Colonic mucosa (tissue), 4 donors: ENCODE measurements around the gene OSBPL2. TPM values are rescaled to one million over a fixed set of nuclear protein-coding genes. Genes with fewer than 3 reads are reported as not detected.

Experiments
- DNase-seq: peaks from one replicate; pipeline ENCODE4 v3.0.0-alpha.2; 2020
- H3K27ac ChIP-seq: fragments of 200-600 bp; one replicate; pipeline ENCODE4 v1.8.0; 2021
- H3K27me3 ChIP-seq: fragments of 200-600 bp; one replicate; pipeline ENCODE4 v1.8.0; 2021
- H3K36me3 ChIP-seq: fragments of 200-600 bp; one replicate; pipeline ENCODE4 v1.8.0; 2021
- H3K4me1 ChIP-seq: fragments of 200-600 bp; one replicate; pipeline ENCODE4 v1.8.0; 2021; ENCODE audit warnings: mild to moderate bottlenecking
- H3K4me3 ChIP-seq: fragments of 200-600 bp; one replicate; pipeline ENCODE4 v1.8.0; 2021
- H3K9ac ChIP-seq, 2 donors: one replicate each; pipeline ENCODE4 v1.7.0; 2013; ENCODE audit warnings: control low read depth in 2 of 2, low read depth in 2 of 2, low read length in 2 of 2
- H3K9me3 ChIP-seq: fragments of 200-600 bp; one replicate; pipeline ENCODE4 v1.8.0; 2021
- CTCF ChIP-seq: fragments of 200-600 bp; IDR thresholded peaks from one replicate; pipeline ENCODE4 v1.8.0; 2022; ENCODE audit warnings: antibody characterized with exemption, mild to moderate bottlenecking
- intact Hi-C: fragments of 100-400 bp; cut with DNase I; formaldehyde crosslinking; loops from one replicate; pipeline ENCODE4 v1.14.1; 2022
- total RNA-seq, 2 donors: library from RNA; stranded (reverse); fragmentation: NEBNext Ultra II Directional in 1 of 2; extraction: Animal tissue kit (Norgen Biotek cat#: 25700) in 1 of 2; gene quantifications; one replicate each; pipeline ENCODE4 v1.2.1, GENCODE V29; 2021
- donor health status: healthy.
- donor health status: DM: no; HTN: no; CAD: no.
- donor health status: DM: no; HTN: no; CAD: no.

OSBPL2 gene
- total RNA-seq, 2 donors from 2014 or later: 77.3 to 102 TPM

DNA sequence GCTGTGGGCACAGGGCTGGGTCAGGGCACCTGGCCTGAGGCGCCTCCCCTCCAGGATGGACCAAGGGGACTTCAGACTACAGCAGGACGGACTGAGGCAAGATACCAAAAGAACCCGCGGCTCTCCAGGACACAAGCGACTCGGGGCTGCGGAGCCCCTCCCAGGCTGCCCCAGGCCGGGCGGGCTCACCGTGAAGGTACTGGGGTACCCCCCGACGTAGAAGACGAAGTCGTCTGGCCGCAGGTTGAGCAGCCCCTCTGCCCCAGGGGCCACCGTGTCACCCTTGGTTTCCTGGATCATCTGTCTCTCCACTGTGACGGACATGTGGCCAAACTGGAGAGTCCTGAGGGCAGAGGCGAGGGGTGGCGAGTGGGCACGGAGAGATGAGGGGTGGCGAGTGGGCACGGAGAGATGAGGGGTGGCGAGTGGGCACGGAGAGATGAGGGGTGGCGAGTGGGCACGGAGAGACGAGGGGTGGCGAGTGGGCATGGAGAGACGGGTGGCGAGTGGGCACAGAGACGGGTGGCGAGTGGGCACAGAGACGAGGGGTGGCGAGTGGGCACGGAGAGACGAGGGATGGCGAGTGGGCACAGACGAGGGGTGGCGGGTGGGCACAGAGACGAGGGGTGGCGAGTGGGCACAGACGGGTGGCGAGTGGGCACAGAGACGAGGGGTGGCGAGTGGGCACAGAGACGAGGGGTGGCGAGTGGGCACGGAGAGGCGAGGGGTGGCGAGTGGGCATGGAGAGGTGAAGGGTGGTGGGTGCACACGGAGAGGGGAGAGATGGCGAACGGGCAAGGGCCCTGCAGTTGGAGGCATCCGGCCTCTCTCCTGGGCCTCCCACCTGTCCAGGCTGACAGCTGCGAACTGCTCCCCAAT, 75.4 kb downstream of the OSBPL2 start:
- Histone ChIP-seq H3K9me3 (no peaks in the 10 kb centered on the region), H3K4me3 (no peak overlapping the region), H3K27ac (no peak overlapping the region), H3K27me3 (no peaks in the 10 kb centered on the region), H3K36me3 (no peaks in the 10 kb centered on the region), H3K9ac (no peak overlapping the region), H3K4me1 (no peaks in the 10 kb centered on the region)
- DNase-seq: no peak
- intact Hi-C loops: no loop called here
- TF ChIP-seq CTCF: no peak

DNA sequence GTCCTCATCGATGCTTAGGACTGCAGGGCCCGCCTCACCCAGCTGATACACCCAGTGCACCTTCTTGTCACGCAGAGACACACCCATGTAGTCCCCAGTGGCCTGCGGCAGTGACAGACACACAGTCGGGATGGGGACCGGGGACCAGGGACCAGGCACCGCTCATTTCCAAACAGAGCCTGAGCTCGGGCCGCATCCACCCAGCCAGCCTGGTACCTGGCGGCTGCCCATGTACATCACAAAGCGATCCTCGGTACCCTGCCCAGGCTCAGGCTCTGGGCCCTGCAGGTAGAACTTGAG, 76.0 kb downstream of the OSBPL2 start:
- intact Hi-C loops: no loop called here
- Histone ChIP-seq H3K9me3 (no peaks in the 10 kb centered on the region), H3K27ac (no peak overlapping the region), H3K4me1 (no peaks in the 10 kb centered on the region), H3K9ac (no peak overlapping the region), H3K4me3 (no peak overlapping the region), H3K27me3 (no peaks in the 10 kb centered on the region), H3K36me3 (no peaks in the 10 kb centered on the region)
- no peak for DNase-seq
- no peak for TF ChIP-seq CTCF

- no peak for DNase-seq
- Histone ChIP-seq H3K27ac (no peak overlapping the region), H3K4me1 (no peaks in the 10 kb centered on the region), H3K9ac (no peak overlapping the region), H3K4me3 (no peak overlapping the region), H3K27me3 (no peaks in the 10 kb centered on the region), H3K36me3 (no peaks in the 10 kb centered on the region), H3K9me3 (no peaks in the 10 kb centered on the region)
- intact Hi-C loops: no loop called here
- no peak for TF ChIP-seq CTCF
These were observed 76.5 kb downstream of the OSBPL2 start for GRCh38 chr20:62314711-62315302.

GRCh38 chr20:62315773-62316172, 77.5 kb downstream of the OSBPL2 start:
- no peak for TF ChIP-seq CTCF
- no peak overlapping the region for H3K27ac ChIP-seq
- no peak for DNase-seq
- no peaks in the 10 kb centered on the region for H3K36me3 ChIP-seq
- no peak overlapping the region for H3K4me3 ChIP-seq
- H3K4me1 ChIP-seq: no peaks in the 10 kb centered on the region
- H3K9ac ChIP-seq: no peak overlapping the region
- no peaks in the 10 kb centered on the region for H3K27me3 ChIP-seq
- intact Hi-C loops: no loop called here
- no peaks in the 10 kb centered on the region for H3K9me3 ChIP-seq

GRCh38 chr20:62316331-62317166, 78.2 kb downstream of the OSBPL2 start:
- H3K9ac ChIP-seq: no peak overlapping the region
- H3K4me1 ChIP-seq: no peaks in the 10 kb centered on the region
- no peaks in the 10 kb centered on the region for H3K36me3 ChIP-seq
- TF ChIP-seq CTCF: no peak
- H3K27ac ChIP-seq: no peak overlapping the region
- no peaks in the 10 kb centered on the region for H3K9me3 ChIP-seq
- intact Hi-C loops: no loop called here
- H3K4me3 ChIP-seq: no peak overlapping the region
- H3K27me3 ChIP-seq: no peaks in the 10 kb centered on the region
- no peak for DNase-seq
